ENCODE data around the gene TCP11L1. TPM values are rescaled to one million over a fixed set of nuclear protein-coding genes. Genes with fewer than 3 reads are reported as not detected.

TCP11L1 gene
- total and polyA plus RNA-seq, 11 donors: 3.1 to 13.9 (median 8.0) TPM

DNA sequence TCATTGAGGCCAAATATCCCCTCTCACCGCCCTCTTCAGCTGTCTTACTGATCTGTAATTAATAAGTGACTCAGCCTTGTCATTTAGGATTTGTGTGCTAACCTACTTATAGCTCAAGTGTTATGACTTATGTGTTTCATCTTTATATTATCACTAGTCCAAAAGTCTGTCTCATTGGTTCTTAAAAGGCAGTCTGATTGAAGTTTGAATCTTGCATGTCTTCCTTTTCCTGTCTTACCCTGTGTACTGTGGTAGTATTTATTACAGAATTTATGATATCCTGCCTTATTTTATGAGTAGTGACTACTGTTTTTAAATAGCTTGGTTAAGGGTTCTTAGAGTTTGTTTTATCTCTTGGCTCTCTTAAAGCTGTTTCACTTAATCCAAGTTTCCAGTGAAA, 17.4 kb upstream of the TCP11L1 start:
- no peak for ATAC-seq
- H3K9me3 ChIP-seq: no peaks in the 10 kb centered on the region
- 93 to 98% (median 95%) methylated on average over 1 of the region's 1 CpG for WGBS, 4 donors
- peaks cover 0 to 3% (median 0%) of the 10 kb centered on the region in 12 donors for H3K4me1 ChIP-seq
- H3K36me3 ChIP-seq: no peaks in the 10 kb centered on the region
- no peak for DNase-seq
- intact Hi-C loops (cut with DNase I): no loop called here
- TF ChIP-seq, protein P1, sequence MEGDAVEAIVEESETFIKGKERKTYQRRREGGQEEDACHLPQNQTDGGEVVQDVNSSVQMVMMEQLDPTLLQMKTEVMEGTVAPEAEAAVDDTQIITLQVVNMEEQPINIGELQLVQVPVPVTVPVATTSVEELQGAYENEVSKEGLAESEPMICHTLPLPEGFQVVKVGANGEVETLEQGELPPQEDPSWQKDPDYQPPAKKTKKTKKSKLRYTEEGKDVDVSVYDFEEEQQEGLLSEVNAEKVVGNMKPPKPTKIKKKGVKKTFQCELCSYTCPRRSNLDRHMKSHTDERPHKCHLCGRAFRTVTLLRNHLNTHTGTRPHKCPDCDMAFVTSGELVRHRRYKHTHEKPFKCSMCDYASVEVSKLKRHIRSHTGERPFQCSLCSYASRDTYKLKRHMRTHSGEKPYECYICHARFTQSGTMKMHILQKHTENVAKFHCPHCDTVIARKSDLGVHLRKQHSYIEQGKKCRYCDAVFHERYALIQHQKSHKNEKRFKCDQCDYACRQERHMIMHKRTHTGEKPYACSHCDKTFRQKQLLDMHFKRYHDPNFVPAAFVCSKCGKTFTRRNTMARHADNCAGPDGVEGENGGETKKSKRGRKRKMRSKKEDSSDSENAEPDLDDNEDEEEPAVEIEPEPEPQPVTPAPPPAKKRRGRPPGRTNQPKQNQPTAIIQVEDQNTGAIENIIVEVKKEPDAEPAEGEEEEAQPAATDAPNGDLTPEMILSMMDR (IDR thresholded peaks at IDR 0.05): no peak
- TF ChIP-seq POLR2A (IDR thresholded peaks at IDR 0.05): no peak
- H3K27me3 ChIP-seq: peaks cover 0 to 29% (median 12%) of the 10 kb centered on the region in 9 donors
- H3K4me3 ChIP-seq: no peak overlapping the region
- H3K27ac ChIP-seq: no peak overlapping the region

DNA sequence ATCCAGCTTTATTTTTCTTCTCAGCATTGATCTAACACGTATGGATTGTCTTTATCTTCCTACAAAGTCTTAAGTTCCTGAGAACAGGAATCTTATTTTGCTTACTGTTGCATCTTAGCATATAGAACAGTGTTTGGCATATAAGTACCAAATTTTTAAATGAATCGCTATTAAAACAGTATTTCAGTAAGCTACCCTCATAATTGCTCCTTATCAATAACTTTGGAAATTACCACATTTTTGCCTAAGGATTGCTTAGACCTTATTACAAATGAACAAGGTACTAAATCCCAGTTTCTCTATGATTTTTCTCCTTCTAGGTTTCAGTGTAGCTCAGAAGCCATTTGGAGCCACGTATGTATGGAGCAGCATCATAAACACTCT, 14.0 kb upstream of the TCP11L1 start:
- H3K4me1 ChIP-seq: no peaks in the 10 kb centered on the region
- peaks cover 0 to 7% (median 0%) of the 10 kb centered on the region in 9 donors for H3K27me3 ChIP-seq
- WGBS, 4 donors: 79 to 90% (median 85%) methylated on average over 3 of the region's 3 CpGs
- TF ChIP-seq, protein P1 (IDR thresholded peaks at IDR 0.05): no peak
- no peaks in the 10 kb centered on the region for H3K9me3 ChIP-seq
- no peaks in the 10 kb centered on the region for H3K36me3 ChIP-seq
- H3K27ac ChIP-seq: no peak overlapping the region
- no peak for ATAC-seq
- intact Hi-C loops (cut with DNase I): no loop called here
- no peak overlapping the region for H3K4me3 ChIP-seq
- DNase-seq: no peak

DNA sequence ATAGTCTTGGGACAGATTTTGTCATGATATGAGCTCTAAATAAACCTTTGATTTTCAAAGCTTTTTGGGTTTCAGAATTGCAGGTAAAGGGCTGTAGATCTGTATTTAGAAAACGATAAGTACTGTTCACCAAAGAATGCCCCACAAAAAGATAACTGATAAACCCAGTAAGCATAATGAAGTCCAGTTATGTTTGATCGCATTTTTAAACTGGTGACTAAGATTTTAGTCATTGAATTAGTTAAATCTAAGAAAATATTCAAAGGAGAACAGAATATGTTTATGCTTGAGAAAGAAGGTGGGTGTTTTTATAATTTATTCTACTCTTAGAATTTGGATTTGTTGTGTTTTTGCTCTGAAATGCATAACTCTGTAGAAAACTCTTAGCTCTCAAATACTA, 12.1 kb upstream of the TCP11L1 start:
- Histone ChIP-seq H3K27me3 (no peaks in the 10 kb centered on the region), H3K36me3 (no peaks in the 10 kb centered on the region), H3K4me3 (no peak overlapping the region), H3K27ac (no peak overlapping the region), H3K4me1 (no peaks in the 10 kb centered on the region), H3K9me3 (no peaks in the 10 kb centered on the region)
- ATAC-seq (no peak), DNase-seq (no peak)
- WGBS, 4 donors: 78 to 87% (median 83%) methylated on average over 2 of the region's 2 CpGs
- intact Hi-C loops (cut with DNase I): no loop called here
- TF ChIP-seq, protein P1 (IDR thresholded peaks at IDR 0.05): no peak
- no peak for TF ChIP-seq POLR2A (IDR thresholded peaks at IDR 0.05)

DNA sequence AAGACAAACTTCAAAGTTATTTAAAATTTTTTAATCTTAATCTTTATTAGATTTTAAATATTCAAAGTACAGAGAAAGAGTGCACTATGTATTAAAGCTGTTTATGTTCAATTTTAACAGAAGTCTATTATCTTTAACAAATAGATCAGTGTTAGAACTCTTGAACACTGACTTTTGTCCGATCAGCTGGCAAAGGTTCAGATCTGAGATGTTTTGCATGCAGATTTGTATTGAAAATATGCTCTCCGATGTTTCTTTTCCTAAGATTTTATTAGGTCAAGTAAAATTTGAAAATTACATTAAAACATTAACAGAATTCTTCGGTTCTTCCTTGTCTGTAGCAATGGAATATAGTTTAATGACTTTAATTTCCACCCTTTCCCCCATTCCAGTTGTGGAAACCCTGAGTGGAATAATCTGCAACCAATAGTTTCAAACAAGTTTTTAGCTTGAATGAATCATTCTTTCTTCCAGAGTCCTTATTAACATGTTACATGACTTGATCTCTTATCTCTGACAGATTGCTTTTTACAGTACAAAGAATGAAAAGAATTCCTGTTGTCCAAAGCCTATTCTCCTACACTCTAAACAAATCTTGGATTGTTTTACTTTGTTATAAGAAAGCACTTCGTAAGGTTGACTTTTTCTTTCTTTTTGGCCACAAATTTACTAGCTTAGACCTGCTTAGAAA, 11.4 kb upstream of the TCP11L1 start:
- intact Hi-C loops (cut with DNase I): no loop called here
- Histone ChIP-seq H3K27ac (no peak overlapping the region), H3K4me1 (no peaks in the 10 kb centered on the region), H3K4me3 (no peak overlapping the region), H3K27me3 (no peaks in the 10 kb centered on the region), H3K36me3 (no peaks in the 10 kb centered on the region), H3K9me3 (no peaks in the 10 kb centered on the region)
- no peak for TF ChIP-seq POLR2A (IDR thresholded peaks at IDR 0.05)
- TF ChIP-seq, protein P1 (IDR thresholded peaks at IDR 0.05): no peak
- no peak for ATAC-seq
- DNase-seq: no peak
- 88 to 94% (median 89%) methylated on average over 4 of the region's 4 CpGs for WGBS, 4 donors
